NT2/D1 (cell line): Measurements from ENCODE around the gene ZFP36L2.

Experiments
- DNase-seq: peaks from one replicate; pipeline ENCODE4 v3.0.0-alpha.2; 2011; ENCODE audit warnings: low read depth, low spot score
- H3K27me3 ChIP-seq: 2 replicates; pipeline ENCODE4 v1.6.0; 2011; ENCODE audit warnings: mild to moderate bottlenecking; ENCODE audit not compliant: insufficient read length, insufficient read depth
- H3K36me3 ChIP-seq: 2 replicates; pipeline ENCODE4 v1.6.1; 2011; ENCODE audit warnings: mild to moderate bottlenecking, low read length, mixed read lengths; ENCODE audit not compliant: insufficient read depth, insufficient read length
- H3K4me1 ChIP-seq: 2 replicates; pipeline ENCODE4 v1.5.1; 2011; ENCODE audit not compliant: insufficient read depth, insufficient read length
- H3K4me3 ChIP-seq: 2 replicates; pipeline ENCODE4 v1.5.1; 2011; ENCODE audit warnings: low read depth; ENCODE audit not compliant: insufficient read length
- H3K9ac ChIP-seq: 2 replicates; pipeline ENCODE4 v1.6.0; 2011; ENCODE audit warnings: low read depth; ENCODE audit not compliant: insufficient read length
- H3K9me3 ChIP-seq: 2 replicates; pipeline ENCODE4 v1.5.1; 2011; ENCODE audit warnings: mild to moderate bottlenecking, low read length; ENCODE audit not compliant: insufficient read depth
- SUZ12 ChIP-seq: IDR thresholded peaks from 2 replicates; pipeline ENCODE4 v1.6.1; 2011; ENCODE audit not compliant: insufficient read length, insufficient read depth; ENCODE audit errors: extremely low read depth
- YY1 ChIP-seq: IDR thresholded peaks from 2 replicates; pipeline ENCODE4 v1.6.1; 2011; ENCODE audit not compliant: insufficient read length, insufficient read depth
- ZNF274 ChIP-seq: IDR thresholded peaks from 2 replicates; pipeline ENCODE4 v1.6.1; 2011; ENCODE audit warnings: mild to moderate bottlenecking, low read depth, low read length

Gene ZFP36L2

DNA sequence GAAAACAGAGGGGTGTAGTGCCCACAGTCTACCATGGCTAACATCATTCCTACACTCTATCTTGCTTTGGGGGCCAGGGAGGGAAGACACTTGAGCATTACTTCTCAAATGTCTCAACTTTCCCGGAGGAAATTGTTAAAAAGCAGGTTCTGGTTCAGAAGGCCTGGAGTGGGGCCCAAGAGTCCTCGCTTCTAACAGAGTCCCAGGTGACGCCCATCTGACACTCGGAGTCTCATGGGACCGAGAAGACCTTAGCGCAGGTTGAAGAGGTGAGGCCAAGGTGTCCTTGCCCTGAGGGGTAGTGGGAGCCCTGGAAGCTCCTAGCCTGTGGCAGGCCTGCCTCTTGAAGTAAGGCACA lies 40.1 kb downstream of the ZFP36L2 start:
- Histone ChIP-seq H3K9ac (peak overlapping the region; percentile 32), H3K4me3 (no peak overlapping the region), H3K4me1 (peaks cover 19% of the 10 kb centered on the region), H3K9me3 (no peaks in the 10 kb centered on the region), H3K36me3 (no peaks in the 10 kb centered on the region), H3K27me3 (no peaks in the 10 kb centered on the region)
- TF ChIP-seq ZNF274 (no peak), SUZ12 (no peak), YY1 (no peak)
- DNase-seq, result no peak

- peaks cover 23% of the 10 kb centered on the region for H3K4me1 ChIP-seq
- H3K4me3 ChIP-seq, result no peak overlapping the region
Observed at GRCh38 chr2:43185146-43185545, 41.3 kb downstream of the ZFP36L2 start.

GRCh38 chr2:43184339-43184895 lies 42.0 kb downstream of the ZFP36L2 start:
- TF ChIP-seq SUZ12 (no peak), ZNF274 (no peak), YY1 (no peak)
- H3K9me3 ChIP-seq, result no peaks in the 10 kb centered on the region
- no peak overlapping the region for H3K9ac ChIP-seq
- peaks cover 24% of the 10 kb centered on the region for H3K4me1 ChIP-seq
- no peaks in the 10 kb centered on the region for H3K27me3 ChIP-seq
- no peak overlapping the region for H3K4me3 ChIP-seq
- H3K36me3 ChIP-seq, result no peaks in the 10 kb centered on the region
- DNase-seq, result no peak

More at GRCh38 chr2:43185146-43185545, 41.3 kb downstream of the ZFP36L2 start:
- Histone ChIP-seq H3K9me3 (no peaks in the 10 kb centered on the region), H3K27me3 (no peaks in the 10 kb centered on the region), H3K36me3 (no peaks in the 10 kb centered on the region), H3K9ac (no peak overlapping the region)
- TF ChIP-seq SUZ12 (no peak), ZNF274 (no peak), YY1 (no peak)
- DNase-seq, result no peak

DNA sequence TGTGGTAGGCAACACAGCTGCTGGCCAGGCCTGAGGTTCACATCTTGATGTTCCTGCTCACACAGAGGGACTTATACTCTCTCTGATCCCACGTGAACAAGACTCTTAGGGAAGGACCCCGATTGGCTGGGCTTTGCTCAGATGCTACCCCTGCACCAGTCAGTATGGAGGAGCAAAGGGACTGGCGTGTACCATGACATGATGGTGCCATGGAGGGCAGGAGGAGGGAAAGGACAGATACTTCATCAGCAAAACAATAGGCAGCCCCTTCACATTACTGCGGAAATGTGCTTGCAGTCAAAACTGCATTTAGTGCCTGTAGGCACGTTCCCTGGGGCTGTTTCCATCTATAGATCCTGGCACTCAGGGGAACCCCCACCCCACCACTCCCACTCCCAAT lies 42.7 kb downstream of the ZFP36L2 start:
- Histone ChIP-seq H3K9ac (no peak overlapping the region), H3K36me3 (no peaks in the 10 kb centered on the region), H3K27me3 (no peaks in the 10 kb centered on the region), H3K4me1 (peaks cover 24% of the 10 kb centered on the region), H3K9me3 (no peaks in the 10 kb centered on the region), H3K4me3 (no peak overlapping the region)
- no peak for DNase-seq
- TF ChIP-seq YY1 (no peak), ZNF274 (no peak), SUZ12 (no peak)

DNA sequence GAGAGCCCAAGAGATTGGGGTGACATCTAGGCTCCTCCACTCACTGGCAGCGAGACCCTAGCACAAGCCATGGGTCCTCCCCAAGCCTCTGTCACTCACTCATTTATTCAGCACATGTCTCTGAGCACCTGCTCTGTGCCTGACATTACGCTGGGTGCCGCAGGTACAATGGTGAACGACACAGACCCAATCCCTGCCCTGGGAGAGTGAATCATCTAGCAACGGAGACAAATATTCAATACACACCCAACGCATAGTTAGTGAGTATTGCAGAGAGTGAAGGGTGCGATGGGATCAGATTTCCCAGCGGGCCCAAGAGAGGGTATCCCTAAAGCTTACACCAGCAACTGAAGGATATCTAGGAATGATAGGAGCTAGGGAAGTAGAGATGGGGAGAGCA lies 45.5 kb downstream of the ZFP36L2 start:
- Histone ChIP-seq H3K4me3 (no peak overlapping the region), H3K4me1 (peaks cover 26% of the 10 kb centered on the region), H3K9ac (peak overlapping the region; percentile 26), H3K9me3 (peaks cover 20% of the 10 kb centered on the region), H3K27me3 (no peaks in the 10 kb centered on the region), H3K36me3 (no peaks in the 10 kb centered on the region)
- DNase-seq, result no peak
- TF ChIP-seq SUZ12 (no peak), YY1 (no peak), ZNF274 (no peak)

DNA sequence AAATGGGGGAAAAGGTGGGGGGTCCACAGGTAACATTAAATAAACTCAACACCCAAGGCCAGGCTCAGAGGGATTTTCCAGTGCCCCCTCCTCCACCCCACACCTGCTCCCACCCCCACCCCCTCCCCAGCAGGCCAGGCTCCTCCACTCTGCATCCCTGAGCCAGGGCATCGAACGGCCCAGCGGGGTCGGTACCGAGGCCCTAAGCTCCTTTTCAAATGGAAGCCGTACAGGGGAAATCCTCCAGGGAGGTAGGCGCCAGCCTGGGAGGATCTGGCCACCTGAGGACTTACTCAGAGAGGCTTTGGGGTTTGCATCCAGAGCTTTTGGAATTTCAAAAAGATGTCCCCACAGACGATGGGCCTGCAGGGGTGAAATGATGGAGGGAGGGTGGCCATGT lies 46.5 kb downstream of the ZFP36L2 start:
- Histone ChIP-seq H3K36me3 (no peaks in the 10 kb centered on the region), H3K4me1 (peaks cover 26% of the 10 kb centered on the region), H3K9me3 (peaks cover 30% of the 10 kb centered on the region), H3K4me3 (no peak overlapping the region), H3K9ac (peak overlapping the region; percentile 72), H3K27me3 (no peaks in the 10 kb centered on the region)
- DNase-seq, result peak; percentile 85
- TF ChIP-seq SUZ12, result no peak
- TF ChIP-seq ZNF274, result no peak
- no peak for TF ChIP-seq YY1

- peak overlapping the region; percentile 28 for H3K4me3 ChIP-seq
- peaks cover 41% of the 10 kb centered on the region for H3K9me3 ChIP-seq
- DNase-seq, result peak; percentile 89
- no peaks in the 10 kb centered on the region for H3K36me3 ChIP-seq
- peaks cover 19% of the 10 kb centered on the region for H3K4me1 ChIP-seq
- TF ChIP-seq YY1 (no peak), ZNF274 (no peak), SUZ12 (no peak)
- no peaks in the 10 kb centered on the region for H3K27me3 ChIP-seq
- H3K9ac ChIP-seq, result peak overlapping the region; percentile 71
Observed at GRCh38 chr2:43178602-43179542, 47.5 kb downstream of the ZFP36L2 start.
